Upper lobe of left lung (tissue), 6 donors: ENCODE measurements around the gene ZNF716. TPM values are rescaled to one million over a fixed set of nuclear protein-coding genes. Genes with fewer than 3 reads are reported as not detected.

Source experiments
- ATAC-seq, 2 donors: fragments of 200-7000 bp; cut with Tn5 transposase; one replicate each; pipeline ENCODE4 v1.9.1; 2022; ENCODE audit warnings: mild to moderate bottlenecking in 2 of 2, moderate library complexity in 2 of 2; ENCODE audit not compliant: low FRiP score in 2 of 2
- DNase-seq, 2 donors: peaks; one replicate each; pipeline ENCODE4 v3.0.0-alpha.2; 2019 to 2020
- H3K27ac ChIP-seq, 4 donors: fragments of 200-600 bp; sonication (generic); one replicate each; pipeline ENCODE4 v1.5.1; 2016 to 2019
- H3K27me3 ChIP-seq, 4 donors: fragments of 200-600 bp; sonication (generic); one replicate each; pipeline ENCODE4 v1.5.1; 2017 to 2019
- H3K36me3 ChIP-seq, 4 donors: fragments of 200-600 bp; sonication (generic); one replicate each; pipeline ENCODE4 v1.5.1; 2016 to 2019
- H3K4me1 ChIP-seq, 4 donors: fragments of 200-600 bp; sonication (generic); one replicate each; pipeline ENCODE4 v1.5.1; 2018 to 2019
- H3K4me3 ChIP-seq, 4 donors: fragments of 200-600 bp; sonication (generic); one replicate each; pipeline ENCODE4 v1.5.1; 2017 to 2019; ENCODE audit warnings: mild to moderate bottlenecking in 2 of 4, moderate library complexity in 1 of 4
- H3K9me3 ChIP-seq, 4 donors: fragments of 200-600 bp; sonication (generic); one replicate each; pipeline ENCODE4 v1.5.1; 2018 to 2019
- CTCF ChIP-seq, 6 experiments: fragments of 450-650 bp in 4 of 6; fragments of 200-600 bp in 2 of 6; sonication (generic) in 2 of 6; IDR thresholded peaks; one replicate each; pipeline ENCODE4 v1.5.1; 2016 to 2019; ENCODE audit warnings: antibody characterized with exemption in 6 of 6
- EP300 ChIP-seq, 4 donors: sonication (generic); formaldehyde crosslinking; IDR thresholded peaks; one replicate each; pipeline ENCODE4 v1.5.1; 2017; ENCODE audit warnings: antibody characterized with exemption in 4 of 4, control low read depth in 2 of 4
- POLR2A ChIP-seq, 4 donors: fragments of 450-650 bp; IDR thresholded peaks; one replicate each; pipeline ENCODE4 v1.5.1; 2016 to 2017; ENCODE audit warnings: antibody characterized with exemption in 4 of 4, mild to moderate bottlenecking in 2 of 4
- POLR2AphosphoS5 ChIP-seq, 2 donors: sonication (generic); formaldehyde crosslinking; IDR thresholded peaks; one replicate each; pipeline ENCODE4 v1.5.1; 2017; ENCODE audit warnings: antibody characterized with exemption in 2 of 2
- WGBS, 2 donors: methylation state at CpG; one replicate each; pipeline ENCODE4 v1.1.5; 2017 to 2018; 5-methylcytosine and 5-hydroxymethylcytosine counted together
- total RNA-seq, 6 donors: library from RNA; depleted of rRNA in 4 of 6; stranded (reverse); fragments of >200 nt in 4 of 6; gene quantifications; one replicate each; pipeline versions ENCODE4 v1.1.0 to v1.2.1, GENCODE V29; 2016 to 2021
- donor health status: DM: no; HTN: no; CAD: no; lungs with moderate emphysema.
- donor health status: DM: no; HTN: yes; CAD: no; lungs with severe emphysema.

ZNF716 gene
- total RNA-seq, 6 donors from 2014 or later: not detected

- ATAC-seq: peak in 1 of 2 donors; percentile 35
- no peak overlapping the region for H3K4me3 ChIP-seq
- WGBS, 2 donors: 93 to 95% methylated on average over 3 to 9 of the region's 10 CpGs
- no peaks in the 10 kb centered on the region for H3K36me3 ChIP-seq
- no peaks in the 10 kb centered on the region for H3K4me1 ChIP-seq
- no peak for DNase-seq
- H3K9me3 ChIP-seq: peaks cover 0 to 28% (median 8%) of the 10 kb centered on the region in 4 donors
- no peaks in the 10 kb centered on the region for H3K27me3 ChIP-seq
- no peak overlapping the region for H3K27ac ChIP-seq
- no peak for TF ChIP-seq EP300 (IDR thresholded peaks at IDR 0.05)
- TF ChIP-seq POLR2A (IDR thresholded peaks at IDR 0.05): no peak
- no peak for TF ChIP-seq POLR2AphosphoS5 (IDR thresholded peaks at IDR 0.05)
- no peak for TF ChIP-seq CTCF (IDR thresholded peaks at IDR 0.05)
Observed at GRCh38 chr7:57427146-57427545, 22.8 kb upstream of the ZNF716 start.

DNA sequence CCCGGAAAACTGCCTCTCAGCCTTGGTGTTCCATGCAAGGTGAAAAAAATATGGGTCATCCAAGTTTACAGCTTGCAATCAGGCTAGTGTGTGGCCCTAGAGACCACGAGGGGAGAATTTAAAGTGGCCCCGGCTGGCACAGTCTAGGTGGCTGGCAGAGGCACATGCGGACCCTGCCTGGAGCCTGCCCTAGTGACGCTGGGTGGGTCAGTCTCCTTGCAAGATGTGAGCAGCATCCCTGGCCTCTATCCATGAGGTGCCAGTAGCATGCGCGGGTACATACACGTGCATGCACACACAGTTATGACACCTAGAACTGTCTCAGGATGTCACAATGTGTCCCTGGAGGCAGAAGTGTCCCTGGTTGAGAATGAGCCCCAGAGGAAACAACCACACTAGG is 22.4 kb upstream of the ZNF716 start:
- H3K27ac ChIP-seq: no peak overlapping the region
- DNase-seq: no peak
- WGBS, 2 donors: 82 to 91% methylated on average over 7 to 8 of the region's 8 CpGs
- no peak for ATAC-seq
- no peaks in the 10 kb centered on the region for H3K27me3 ChIP-seq
- H3K9me3 ChIP-seq: peaks cover 0 to 28% (median 8%) of the 10 kb centered on the region in 4 donors
- H3K4me3 ChIP-seq: no peak overlapping the region
- no peak for TF ChIP-seq EP300 (IDR thresholded peaks at IDR 0.05)
- no peak for TF ChIP-seq POLR2A (IDR thresholded peaks at IDR 0.05)
- no peaks in the 10 kb centered on the region for H3K36me3 ChIP-seq
- H3K4me1 ChIP-seq: no peaks in the 10 kb centered on the region

DNA sequence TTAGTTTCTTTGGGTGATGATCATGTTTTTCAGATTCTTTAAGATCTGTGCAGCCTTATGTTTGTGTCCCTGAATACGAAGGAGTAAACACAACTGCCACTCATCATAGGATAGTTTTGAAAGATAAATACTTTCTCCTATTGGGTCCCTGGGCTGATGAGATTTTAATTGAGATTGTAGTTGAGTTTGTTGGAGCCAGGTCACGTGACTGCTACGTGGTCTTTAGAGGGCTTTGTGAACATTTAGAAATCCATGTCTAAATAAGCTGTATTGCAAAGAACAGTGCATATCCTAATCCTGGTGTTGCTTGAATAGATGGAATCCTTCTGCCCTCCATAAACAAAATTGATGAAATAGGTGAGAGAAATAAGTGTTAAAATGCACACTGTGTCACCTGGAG is 17.4 kb upstream of the ZNF716 start:
- no peaks in the 10 kb centered on the region for H3K4me1 ChIP-seq
- no peak for ATAC-seq
- TF ChIP-seq CTCF (IDR thresholded peaks at IDR 0.05): no peak
- no peak for TF ChIP-seq POLR2AphosphoS5 (IDR thresholded peaks at IDR 0.05)
- no peak for TF ChIP-seq EP300 (IDR thresholded peaks at IDR 0.05)
- no peak for DNase-seq
- 38 to 52% methylated on average over 3 of the region's 3 CpGs for WGBS, 2 donors
- peaks cover 0 to 4% (median 0%) of the 10 kb centered on the region in 4 donors for H3K9me3 ChIP-seq
- no peak overlapping the region for H3K27ac ChIP-seq
- no peaks in the 10 kb centered on the region for H3K36me3 ChIP-seq
- H3K27me3 ChIP-seq: no peaks in the 10 kb centered on the region
- no peak overlapping the region for H3K4me3 ChIP-seq

DNA sequence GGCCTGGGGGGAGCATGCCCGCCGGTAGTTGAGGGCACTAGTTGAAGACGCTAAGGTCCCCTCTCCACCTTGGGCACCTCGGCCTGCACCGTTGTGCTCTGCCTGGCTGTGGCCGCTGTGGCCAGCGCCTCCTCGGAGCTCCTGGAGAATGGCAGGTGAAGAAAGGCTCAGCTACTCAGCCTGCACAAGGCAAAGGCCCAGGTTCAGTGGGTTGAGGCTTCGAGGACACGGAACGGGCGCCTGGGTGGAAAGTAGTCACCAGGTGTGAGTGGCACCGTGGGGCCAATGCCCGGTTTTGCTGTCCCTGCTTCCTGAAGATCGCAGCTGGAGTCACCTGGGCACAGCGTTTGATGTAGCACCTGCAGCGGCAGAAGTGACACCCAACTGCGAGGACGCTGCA is 12.4 kb upstream of the ZNF716 start:
- WGBS, 2 donors: 91 to 94% methylated on average over 12 to 19 of the region's 19 CpGs
- Histone ChIP-seq H3K27me3 (no peaks in the 10 kb centered on the region), H3K27ac (no peak overlapping the region), H3K4me3 (no peak overlapping the region), H3K9me3 (peaks cover 0 to 32% (median 0%) of the 10 kb centered on the region in 4 donors), H3K36me3 (no peaks in the 10 kb centered on the region), H3K4me1 (no peaks in the 10 kb centered on the region)
- no peak for ATAC-seq
- TF ChIP-seq POLR2AphosphoS5 (IDR thresholded peaks at IDR 0.05) (no peak), CTCF (IDR thresholded peaks at IDR 0.05) (no peak)
- peak in 1 of 2 donors; percentile 61 for DNase-seq

- WGBS, 2 donors: 73 to 84% methylated on average over 5 to 7 of the region's 7 CpGs
- Histone ChIP-seq H3K4me1 (no peaks in the 10 kb centered on the region), H3K36me3 (no peaks in the 10 kb centered on the region), H3K4me3 (no peak overlapping the region), H3K27ac (no peak overlapping the region), H3K9me3 (peaks cover 0 to 35% (median 2%) of the 10 kb centered on the region in 4 donors), H3K27me3 (no peaks in the 10 kb centered on the region)
- ATAC-seq: no peak
- no peak for TF ChIP-seq POLR2AphosphoS5 (IDR thresholded peaks at IDR 0.05)
- no peak for TF ChIP-seq CTCF (IDR thresholded peaks at IDR 0.05)
- TF ChIP-seq EP300 (IDR thresholded peaks at IDR 0.05): no peak
- no peak for TF ChIP-seq POLR2A (IDR thresholded peaks at IDR 0.05)
- no peak for DNase-seq
Observed at GRCh38 chr7:57438244-57438643, 11.7 kb upstream of the ZNF716 start.
